ENCODE results near the gene SKI. TPM values are rescaled to one million over a fixed set of nuclear protein-coding genes. Genes with fewer than 3 reads are reported as not detected.

Gene SKI
- total and polyA plus RNA-seq, 2 experiments from 2014 or later = 9.3 to 66.8 TPM

GRCh38 chr1:2335721-2336455 lies 107.8 kb downstream of the SKI start:
- Histone ChIP-seq H2AFZ (no peak overlapping the region), H3K4me3 (no peak overlapping the region), H3F3A (replicated peaks; ENCODE audit: low read depth) (no peaks in the 10 kb centered on the region), H3K4me2 (no peak overlapping the region), H3K79me2 (replicated peaks; ENCODE audit: insufficient read depth) (no peaks in the 10 kb centered on the region), H3K36me3 (ENCODE audit: insufficient read depth) (no peaks in the 10 kb centered on the region), H3K27ac (ENCODE audit: low read depth) (no peak overlapping the region), H3K9me2 (ENCODE audit: insufficient read depth) (no peaks in the 10 kb centered on the region), H4K20me1 (replicated peaks; ENCODE audit: insufficient read depth) (no peaks in the 10 kb centered on the region), H3K27me3 (ENCODE audit: insufficient read depth) (no peaks in the 10 kb centered on the region), H3K4me1 (ENCODE audit: insufficient read depth) (no peaks in the 10 kb centered on the region)
- Mint-ChIP-seq H3K4me3 (no peak overlapping the region), H3K27me3 (ENCODE audit: insufficient read depth, low read depth, poor library complexity) (peaks cover 6% of the 10 kb centered on the region), H3K9me3 (peaks cover 7% of the 10 kb centered on the region), H3K27ac (no peak overlapping the region), H3K4me1 (no peaks in the 10 kb centered on the region), H3K36me3 (ENCODE audit: low read depth) (peaks cover 3% of the 10 kb centered on the region; the same call in 1 of the 3 replicates)
- TF ChIP-seq CREB1 (CRISPR knock-in tag; IDR thresholded peaks at IDR 0.05; ENCODE audit: low read depth) (no peak), JUNB (IDR thresholded peaks at IDR 0.05; ENCODE audit: unreplicated experiment) (no peak), ZNF114 (CRISPR knock-in tag; IDR thresholded peaks at IDR 0.05) (no peak), STAT1 (IDR thresholded peaks at IDR 0.05; ENCODE audit: unreplicated experiment) (no peak), NANOG (IDR thresholded peaks at IDR 0.05; ENCODE audit: borderline replicate concordance) (no peak), ZNF331 (CRISPR knock-in tag; IDR thresholded peaks at IDR 0.05; ENCODE audit: low read depth) (no peak)
- no peak for DNase-seq (ENCODE audit: low spot score)
- ATAC-seq = no peak; the same call in 2 of the 3 replicates

DNA sequence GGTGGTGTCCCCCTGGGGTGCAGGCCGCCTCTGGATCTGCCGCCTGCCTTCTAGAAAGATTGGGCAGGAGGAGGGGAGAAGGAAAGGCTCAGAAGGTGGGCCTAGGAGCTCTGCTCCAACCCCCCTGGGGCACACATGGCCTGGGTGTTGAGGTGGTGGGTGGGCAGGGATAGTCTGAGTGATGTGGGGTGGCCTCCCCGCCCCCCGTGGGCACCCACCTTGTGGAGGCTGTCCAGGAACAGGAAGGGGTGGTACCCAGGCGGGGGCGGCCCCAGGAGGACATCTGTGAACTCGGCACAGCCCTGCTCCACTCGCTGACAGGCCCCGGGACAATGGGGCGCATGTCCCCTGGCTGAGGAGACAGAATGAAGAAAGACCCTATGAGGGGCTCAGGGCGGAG lies 108.4 kb downstream of the SKI start:
- H3F3A ChIP-seq (replicated peaks; ENCODE audit: low read depth) = no peaks in the 10 kb centered on the region
- H2AFZ ChIP-seq = no peak overlapping the region
- H4K20me1 ChIP-seq (replicated peaks; ENCODE audit: insufficient read depth) = no peaks in the 10 kb centered on the region
- H3K27me3 Mint-ChIP-seq (ENCODE audit: insufficient read depth, low read depth, poor library complexity) = peaks cover 6% of the 10 kb centered on the region
- TF ChIP-seq CREB1 (CRISPR knock-in tag; IDR thresholded peaks at IDR 0.05; ENCODE audit: low read depth) (no peak), EZH2phosphoT487 (IDR thresholded peaks at IDR 0.05; ENCODE audit: unreplicated experiment) (no peak), ZNF462 (CRISPR knock-in tag; IDR thresholded peaks at IDR 0.05) (no peak)
- TF ChIP-seq, protein P1, sequence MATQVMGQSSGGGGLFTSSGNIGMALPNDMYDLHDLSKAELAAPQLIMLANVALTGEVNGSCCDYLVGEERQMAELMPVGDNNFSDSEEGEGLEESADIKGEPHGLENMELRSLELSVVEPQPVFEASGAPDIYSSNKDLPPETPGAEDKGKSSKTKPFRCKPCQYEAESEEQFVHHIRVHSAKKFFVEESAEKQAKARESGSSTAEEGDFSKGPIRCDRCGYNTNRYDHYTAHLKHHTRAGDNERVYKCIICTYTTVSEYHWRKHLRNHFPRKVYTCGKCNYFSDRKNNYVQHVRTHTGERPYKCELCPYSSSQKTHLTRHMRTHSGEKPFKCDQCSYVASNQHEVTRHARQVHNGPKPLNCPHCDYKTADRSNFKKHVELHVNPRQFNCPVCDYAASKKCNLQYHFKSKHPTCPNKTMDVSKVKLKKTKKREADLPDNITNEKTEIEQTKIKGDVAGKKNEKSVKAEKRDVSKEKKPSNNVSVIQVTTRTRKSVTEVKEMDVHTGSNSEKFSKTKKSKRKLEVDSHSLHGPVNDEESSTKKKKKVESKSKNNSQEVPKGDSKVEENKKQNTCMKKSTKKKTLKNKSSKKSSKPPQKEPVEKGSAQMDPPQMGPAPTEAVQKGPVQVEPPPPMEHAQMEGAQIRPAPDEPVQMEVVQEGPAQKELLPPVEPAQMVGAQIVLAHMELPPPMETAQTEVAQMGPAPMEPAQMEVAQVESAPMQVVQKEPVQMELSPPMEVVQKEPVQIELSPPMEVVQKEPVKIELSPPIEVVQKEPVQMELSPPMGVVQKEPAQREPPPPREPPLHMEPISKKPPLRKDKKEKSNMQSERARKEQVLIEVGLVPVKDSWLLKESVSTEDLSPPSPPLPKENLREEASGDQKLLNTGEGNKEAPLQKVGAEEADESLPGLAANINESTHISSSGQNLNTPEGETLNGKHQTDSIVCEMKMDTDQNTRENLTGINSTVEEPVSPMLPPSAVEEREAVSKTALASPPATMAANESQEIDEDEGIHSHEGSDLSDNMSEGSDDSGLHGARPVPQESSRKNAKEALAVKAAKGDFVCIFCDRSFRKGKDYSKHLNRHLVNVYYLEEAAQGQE (IDR thresholded peaks at IDR 0.05; ENCODE audit: unreplicated experiment) = no peak
- no peak overlapping the region for H3K4me3 ChIP-seq
- peaks cover 7% of the 10 kb centered on the region for H3K9me3 Mint-ChIP-seq
- no peak overlapping the region for H3K4me2 ChIP-seq
- no peaks in the 10 kb centered on the region for H3K27me3 ChIP-seq (ENCODE audit: insufficient read depth)
- no peak overlapping the region for H3K27ac ChIP-seq (ENCODE audit: low read depth)
- H3K36me3 Mint-ChIP-seq (ENCODE audit: low read depth) = peaks cover 3% of the 10 kb centered on the region; the same call in 1 of the 3 replicates
- DNase-seq (ENCODE audit: low spot score) (no peak), ATAC-seq (no peak)
- no peak overlapping the region for H3K27ac Mint-ChIP-seq
- H3K36me3 ChIP-seq (ENCODE audit: insufficient read depth) = no peaks in the 10 kb centered on the region
- H3K4me1 ChIP-seq (ENCODE audit: insufficient read depth) = no peaks in the 10 kb centered on the region
- H3K79me2 ChIP-seq (replicated peaks; ENCODE audit: insufficient read depth) = no peaks in the 10 kb centered on the region
- H3K9me2 ChIP-seq (ENCODE audit: insufficient read depth) = no peaks in the 10 kb centered on the region
- H3K4me1 Mint-ChIP-seq = no peaks in the 10 kb centered on the region
- no peak overlapping the region for H3K4me3 Mint-ChIP-seq

Data from GM23338 (cell line).